ENCODE data around the gene TRIM14.
"Not testable (repeated sequence)": the region's sequence is repeated elsewhere in the genome, so short reads cannot be mapped to it uniquely, and the experiment has no call there.

TRIM14 gene

DNA sequence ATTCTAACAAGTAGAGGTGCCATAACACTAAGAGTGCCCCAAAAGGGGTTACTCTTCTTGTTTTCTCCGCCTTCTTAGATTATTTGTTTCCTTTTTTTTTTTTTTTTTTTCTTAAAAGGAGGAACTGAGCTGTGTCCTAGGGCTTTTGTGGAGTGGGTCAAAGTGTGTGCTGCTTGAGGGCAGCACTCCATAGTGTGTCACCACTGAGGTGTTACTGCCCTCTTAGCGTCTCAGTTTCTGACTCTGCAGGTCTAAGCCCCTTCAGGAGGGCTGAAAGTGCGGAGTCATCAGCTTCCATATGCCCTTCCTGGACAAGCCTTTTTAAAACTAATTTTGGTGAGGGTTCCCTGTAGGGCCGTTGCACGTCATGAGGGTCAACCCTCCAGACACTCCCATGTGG lies 75.1 kb downstream of the TRIM14 start:
- no peak for DNase-seq

DNA sequence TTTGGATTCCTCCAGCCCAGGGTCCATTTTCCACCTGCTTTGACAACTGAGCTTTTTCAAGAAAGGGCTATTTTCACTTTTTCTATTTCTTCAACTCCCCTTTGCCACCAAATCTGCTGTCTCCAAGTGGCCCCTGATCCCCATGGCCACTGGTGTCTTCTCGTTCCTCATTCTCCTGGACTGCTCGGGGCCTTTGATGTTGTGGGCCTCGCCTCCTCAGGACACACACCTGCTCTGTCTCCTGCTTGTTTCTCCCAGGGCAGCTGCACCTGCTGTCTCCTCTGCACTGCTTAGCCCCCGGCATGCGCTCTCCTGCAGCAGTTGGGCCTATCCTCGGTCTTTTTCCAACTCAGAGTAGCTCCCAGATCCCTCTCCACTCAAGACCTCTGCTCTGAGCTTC lies 78.8 kb downstream of the TRIM14 start:
- no peak for DNase-seq

DNA sequence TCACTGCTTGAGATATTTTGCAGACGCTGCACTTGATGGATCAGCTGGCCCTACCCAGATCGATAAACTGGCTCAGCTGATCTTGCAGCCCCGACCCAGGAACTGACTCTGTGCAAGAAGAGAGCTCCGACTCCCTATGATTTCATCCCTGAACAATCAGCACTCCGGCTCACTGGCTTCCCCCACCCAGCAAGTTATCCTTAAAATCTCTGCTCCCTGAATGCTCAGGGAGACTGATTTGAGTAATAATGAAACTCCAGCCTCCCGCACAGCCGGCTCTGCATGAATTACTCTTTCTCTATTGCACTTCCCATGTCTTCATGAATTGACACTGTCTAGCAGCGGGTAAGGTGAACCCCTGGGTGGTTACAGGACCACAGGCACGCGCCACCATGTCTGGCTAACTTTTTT lies 79.4 kb downstream of the TRIM14 start:
- DNase-seq: no peak

DNA sequence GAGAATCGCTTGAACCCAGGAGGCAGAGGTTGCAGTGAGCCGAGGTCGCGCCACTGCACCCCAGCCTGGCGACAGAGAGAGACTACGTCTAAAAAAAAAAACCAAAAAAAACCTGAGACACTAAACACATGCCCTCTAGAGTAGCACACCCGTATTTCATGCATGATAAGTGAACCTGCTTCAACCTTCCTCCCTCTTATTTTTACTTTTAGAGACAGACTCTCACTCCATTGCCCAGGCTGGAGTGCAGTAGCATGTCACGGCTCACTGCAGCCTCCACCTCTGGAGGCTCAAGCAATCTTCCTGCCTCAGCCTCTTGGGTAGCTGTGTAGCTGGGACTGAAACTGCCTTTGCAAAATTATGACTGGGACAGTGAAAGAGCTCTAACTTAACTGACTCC lies 80.1 kb downstream of the TRIM14 start:
- no peak for DNase-seq

DNA sequence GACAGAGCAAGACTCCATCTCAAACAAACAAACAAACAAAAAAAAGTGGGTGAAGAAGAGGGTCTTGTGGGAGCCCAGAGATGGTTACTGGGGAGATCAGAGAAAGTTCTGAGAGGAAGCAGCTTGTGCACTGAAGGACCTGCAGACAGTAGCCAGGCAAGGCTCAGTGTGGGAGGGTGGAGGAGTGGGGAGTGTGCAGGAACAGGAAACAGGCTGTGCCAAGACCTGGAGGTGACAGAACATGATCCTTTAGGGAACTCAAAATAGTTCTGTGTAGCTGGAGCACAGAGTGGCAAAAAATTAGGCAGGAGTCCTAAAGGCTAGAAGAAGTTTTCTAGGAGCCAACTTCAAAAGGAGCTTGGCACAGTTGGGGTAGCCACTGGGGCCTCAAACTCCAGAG lies 81.7 kb downstream of the TRIM14 start:
- no peak for DNase-seq

DNA sequence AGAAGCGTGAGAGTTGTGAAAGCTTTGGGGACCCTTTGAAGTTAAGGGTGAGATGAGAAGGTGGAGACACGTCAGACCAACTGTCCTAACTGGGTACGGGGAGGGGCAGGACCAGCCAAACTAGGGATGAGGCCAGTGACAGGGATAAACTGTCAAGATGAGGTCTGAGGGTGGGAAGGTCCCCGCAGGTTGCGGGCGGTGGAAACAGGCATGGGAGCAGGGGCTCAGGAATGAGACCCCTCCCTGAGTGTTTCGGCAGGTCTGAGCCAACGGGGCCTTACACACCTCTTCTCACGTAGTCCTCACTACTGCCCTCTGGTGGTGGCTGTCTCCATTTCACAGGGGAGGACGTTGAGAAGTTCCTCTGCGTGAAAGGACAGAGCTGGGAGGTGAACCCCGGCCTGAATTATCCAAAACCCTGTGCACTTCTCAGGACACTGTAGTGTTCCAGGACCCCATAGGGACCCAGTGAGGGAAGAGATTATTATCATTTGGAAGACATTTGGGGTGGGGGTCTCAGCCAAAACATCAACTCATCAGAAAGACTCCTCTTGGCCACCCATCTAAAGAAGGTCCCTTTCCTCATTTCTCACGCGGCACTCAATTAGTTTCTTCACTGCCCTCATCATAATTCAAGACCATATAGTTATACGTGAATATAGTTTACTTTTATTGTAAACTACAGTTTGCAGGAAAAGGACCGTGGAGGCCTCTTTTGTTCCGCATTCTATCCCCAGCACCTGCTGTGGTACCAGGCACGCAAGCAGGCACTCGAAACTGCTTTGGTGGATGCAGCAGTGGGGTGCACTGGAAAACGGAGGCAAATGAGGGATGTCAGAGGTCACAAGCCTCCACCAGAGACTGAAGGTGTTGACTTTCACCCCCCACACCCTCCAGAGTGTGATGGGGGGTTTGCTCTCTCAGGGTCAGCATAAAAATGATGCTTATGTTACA lies 84.2 kb downstream of the TRIM14 start:
- DNase-seq: peak; percentile 80

DNA sequence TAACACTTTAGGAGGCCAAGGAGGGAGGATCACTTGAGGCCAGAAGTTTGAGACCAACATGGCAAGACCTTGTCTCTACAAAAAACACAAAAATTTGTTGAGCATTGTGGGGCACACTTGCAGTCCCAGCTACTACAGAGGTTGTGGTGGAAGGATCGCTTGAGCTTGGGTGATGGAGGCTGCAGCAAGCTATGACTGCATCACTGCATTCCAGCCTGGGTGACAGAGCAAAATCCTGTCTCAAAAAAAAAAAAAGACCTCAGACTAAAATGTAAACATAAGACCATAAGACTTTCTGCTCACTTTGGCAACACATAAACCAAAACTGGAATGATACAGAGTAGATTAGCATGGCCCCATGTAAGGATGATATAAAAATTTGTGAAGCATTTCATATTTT lies 87.1 kb downstream of the TRIM14 start:
- no peak for DNase-seq

DNA sequence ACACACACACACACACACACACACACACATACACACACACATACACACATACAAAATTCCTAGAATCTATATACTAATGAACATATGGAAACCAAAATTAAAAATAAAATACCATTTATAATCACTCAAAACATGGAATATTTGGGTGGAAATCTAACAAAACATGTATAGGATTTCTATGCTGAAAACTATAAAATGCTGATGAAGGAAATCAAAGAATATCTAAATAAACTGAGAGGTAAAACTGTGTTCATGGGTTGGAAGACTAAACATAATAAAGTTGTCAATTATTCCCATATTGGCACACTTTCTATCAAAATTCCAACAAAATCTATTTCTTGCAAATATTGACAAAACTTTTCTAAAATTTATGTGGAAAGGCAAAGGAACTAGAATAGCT lies 87.9 kb downstream of the TRIM14 start:
- no peak for DNase-seq

DNA sequence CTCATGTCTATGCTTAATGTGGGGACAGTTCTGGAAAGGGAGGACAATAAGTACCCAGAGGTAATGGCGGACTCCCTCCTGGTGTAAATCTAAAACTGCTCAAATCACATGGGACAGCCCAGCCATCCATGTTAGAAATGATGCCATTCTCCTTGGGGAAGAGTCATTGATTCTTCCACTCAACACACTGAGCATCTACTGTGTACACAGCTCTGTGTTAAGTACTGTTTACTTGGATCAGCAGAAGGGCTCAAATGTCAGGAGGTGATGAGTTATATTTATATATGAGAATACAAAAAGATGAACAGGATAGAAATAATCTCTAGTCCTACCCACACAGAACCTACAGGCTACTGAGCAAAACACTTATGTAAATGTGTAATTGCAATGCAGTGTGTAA lies 94.3 kb downstream of the TRIM14 start:
- DNase-seq: no peak

DNA sequence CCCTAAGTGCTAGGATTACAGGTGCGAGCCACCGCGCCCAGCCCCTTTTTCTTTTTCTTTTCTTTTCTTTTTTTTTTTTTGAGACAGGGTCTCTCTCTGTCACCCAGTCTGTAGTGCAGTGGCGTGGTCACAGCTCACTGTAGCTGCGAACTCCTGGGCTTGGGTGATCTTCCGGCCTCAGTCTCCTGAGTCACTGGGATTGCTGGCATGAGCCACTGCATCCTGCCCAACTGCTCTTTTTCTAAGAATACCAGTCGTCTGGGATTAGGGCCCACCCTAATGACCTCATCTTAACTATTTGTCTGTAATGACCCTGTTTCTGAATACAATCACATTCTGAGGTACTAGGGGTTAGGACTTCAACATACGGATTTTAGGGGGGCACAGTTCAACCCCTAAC lies 96.6 kb downstream of the TRIM14 start:
- no peak for DNase-seq

DNA sequence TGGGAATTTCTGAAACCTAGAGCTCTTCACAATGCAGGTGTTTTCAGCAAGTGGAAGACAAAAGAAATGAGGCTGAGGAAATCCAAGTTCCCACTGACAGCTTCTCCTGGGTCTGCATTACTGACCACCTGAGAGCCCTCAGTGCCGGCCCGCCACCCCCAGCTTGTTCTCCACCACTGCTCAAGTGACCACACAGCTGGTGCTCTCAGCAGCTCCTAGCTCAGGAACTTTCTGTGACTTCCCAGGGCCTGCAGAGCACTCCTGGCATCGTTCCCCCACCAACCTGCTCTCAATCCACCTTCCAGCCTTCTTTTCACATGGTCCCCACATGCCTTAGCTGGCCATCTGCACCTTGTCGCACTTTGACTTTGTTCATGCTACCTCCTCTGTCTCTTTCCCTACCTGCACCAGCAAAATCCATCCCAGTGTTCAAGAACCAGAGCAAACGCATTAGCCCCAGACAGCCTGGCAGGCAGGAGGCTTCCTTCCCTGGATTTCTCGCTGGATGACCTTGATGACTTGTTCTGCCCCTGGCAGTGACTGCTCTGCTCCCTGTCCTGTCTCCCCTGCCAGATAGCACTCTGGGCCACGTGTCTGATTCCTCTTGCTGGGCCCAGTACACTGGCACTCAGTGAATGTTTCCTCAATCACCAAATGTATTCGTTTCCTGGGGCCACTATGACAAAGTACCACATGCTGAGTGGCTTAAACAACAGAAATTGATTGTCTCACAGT lies 97.5 kb downstream of the TRIM14 start:
- no peak for DNase-seq

DNA sequence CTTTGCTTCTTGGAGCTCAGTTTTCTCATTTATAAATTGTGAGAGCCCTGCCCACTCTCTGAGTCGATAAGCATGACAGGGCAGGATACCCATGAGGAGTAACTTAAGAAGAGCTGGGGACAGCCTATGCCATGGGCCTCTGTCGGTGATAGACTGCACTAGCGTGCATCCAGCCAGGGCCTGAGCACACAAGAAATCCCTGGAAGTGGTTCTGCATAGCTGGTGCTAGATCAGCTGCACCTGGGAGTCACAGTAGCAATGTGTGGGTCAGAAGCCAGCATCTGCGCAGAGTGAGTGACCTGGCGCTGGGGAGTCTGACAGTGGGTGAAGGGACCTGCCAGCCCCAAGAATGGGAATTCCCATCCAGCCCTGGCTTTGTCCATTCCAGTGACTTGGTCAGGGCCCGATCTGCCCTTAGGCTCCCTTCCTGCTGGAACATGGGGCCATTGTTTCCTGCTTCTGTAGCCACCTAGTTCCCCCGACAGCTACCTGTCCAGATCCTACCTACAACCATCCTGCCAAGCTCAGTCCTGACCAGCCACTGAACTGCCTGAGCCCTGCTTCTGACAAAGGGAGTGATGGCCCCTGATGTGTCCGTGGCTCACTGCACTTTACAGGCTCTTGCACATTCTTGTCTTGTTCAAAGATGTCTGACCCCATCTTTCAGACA lies 98.4 kb downstream of the TRIM14 start:
- DNase-seq: no peak

DNA sequence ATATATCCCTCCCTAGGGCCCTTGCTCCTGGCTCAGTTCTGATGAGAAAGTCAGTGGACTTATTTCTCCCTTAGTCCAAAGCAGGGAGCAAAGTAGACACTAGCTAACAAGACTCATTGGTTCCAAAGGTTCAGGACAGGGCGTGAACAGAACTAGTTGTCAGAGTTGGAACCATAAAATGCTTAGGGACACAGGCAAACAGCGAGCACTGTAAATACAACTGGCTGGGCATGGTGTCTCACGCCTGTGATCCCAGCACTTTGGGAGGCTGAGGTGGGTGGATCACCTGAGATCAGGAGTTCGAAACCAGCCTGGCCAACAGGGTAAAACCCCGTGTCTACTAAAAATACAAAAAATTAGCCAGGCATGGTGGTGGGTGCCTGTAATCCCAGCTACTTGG lies 99.2 kb downstream of the TRIM14 start:
- DNase-seq: not testable (repeated sequence)

All from central memory CD4-positive, alpha-beta T cell (primary cell).